Dermis blood vessel endothelial cell (primary cell): ENCODE measurements around the gene SLC36A1. TPM values are rescaled to one million over a fixed set of nuclear protein-coding genes. Genes with fewer than 3 reads are reported as not detected.
A peak's percentile ranks its signal among the peaks of the same experiment; 100 is the strongest.
"Not testable (repeated sequence)": the region's sequence is repeated elsewhere in the genome, so short reads cannot be mapped to it uniquely, and the experiment has no call there.

Experiments used
- DNase-seq: peaks from one replicate; pipeline ENCODE4 v3.0.0; 2010
- total RNA-seq: library from RNA; depleted of rRNA; stranded (reverse); fragments of >200 nt; gene quantifications from 2 replicates; pipeline ENCODE4 v1.2.3, GENCODE V29; 2014

Gene SLC36A1
- total RNA-seq = 2.7 and 3.6 TPM in 2 replicates

DNA sequence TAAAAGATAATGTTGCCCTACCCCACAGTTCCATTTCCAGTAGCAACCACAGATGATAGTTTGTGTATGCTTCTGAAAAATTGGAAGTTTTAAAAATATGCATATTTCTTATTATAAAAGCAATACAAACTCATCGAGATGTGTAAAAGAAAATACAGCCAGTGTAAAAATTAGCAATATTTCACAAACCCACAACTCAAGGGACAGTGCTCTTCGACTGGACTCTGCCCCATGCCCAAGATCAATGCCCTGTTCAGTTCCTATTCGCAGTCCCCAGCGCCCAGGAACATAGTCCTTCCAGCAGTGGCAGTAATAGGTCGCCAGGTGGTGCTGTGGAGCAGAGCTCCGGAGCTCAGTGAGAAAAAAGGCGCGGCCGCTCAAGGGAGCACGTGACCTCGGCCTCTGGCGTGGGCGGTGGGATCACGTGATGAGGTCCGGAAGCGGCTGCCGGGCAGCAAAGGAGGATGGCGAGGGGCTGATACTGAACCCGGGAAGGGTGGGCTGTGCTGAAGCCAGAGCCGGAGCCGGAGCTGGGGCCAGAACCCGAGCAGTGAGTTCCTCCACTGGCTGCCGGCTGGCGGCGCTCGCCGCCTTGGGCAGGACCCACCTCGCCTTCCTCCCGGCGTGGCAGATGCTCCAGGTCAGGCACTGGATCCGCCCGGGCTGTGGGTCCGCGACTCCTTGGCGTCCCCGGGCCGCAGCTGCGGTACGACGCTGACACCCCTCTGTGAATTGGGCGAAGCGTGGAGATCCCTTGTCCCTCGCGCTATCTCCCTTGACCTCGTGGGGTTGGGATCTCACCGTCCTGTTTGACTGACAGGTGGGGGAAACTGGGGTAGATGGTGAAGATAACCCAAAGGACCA is at the start of gene SLC36A1:
Gene SLC36A1 (plus strand): TSS at position 430 of the 864 bp plus-strand sequence. CDS start 11,190 bp downstream, outside the sequence.
- peak; percentile 92 for DNase-seq

DNA sequence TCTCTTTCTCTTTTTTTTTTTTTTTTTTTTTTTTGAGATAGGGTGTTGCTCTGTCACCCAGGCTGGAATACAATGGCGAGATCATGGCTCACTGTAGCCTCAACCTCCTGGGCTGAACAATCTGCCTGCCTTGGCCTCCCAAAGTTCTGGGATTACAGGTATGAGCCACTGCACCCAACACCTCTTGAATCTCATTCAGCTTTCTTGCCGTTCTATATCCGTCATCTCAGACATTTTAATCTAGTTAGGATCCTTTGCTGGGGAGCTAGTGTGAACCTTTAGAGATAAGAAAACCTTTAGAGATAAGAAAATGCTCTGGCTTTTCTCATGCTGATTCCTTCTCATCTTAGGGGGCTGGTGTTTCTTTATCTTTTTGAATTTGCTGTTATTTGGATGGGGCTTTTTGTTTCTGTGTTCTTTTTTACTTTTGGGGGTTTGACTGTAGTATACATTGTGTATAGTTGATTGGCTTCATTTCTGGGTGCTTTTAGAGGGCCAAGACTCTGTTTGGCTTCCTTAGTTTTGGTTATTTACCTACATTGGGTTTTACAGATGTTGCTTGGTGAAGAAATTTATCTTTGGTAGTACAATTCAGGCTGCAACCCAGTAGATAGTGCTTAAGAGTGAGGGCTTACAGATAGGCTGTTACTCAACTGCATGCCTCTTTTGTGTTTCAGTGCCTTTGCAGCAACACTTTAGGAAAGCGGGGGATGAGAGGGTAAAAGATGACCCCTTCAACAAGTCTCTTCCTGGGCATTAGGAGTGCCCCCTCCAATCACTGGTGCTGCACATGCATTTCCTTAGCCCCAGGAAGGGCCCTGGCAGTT is 41.9 kb upstream of the SLC36A1 start:
- no peak for DNase-seq

GRCh38 chr5:151406322-151406947 is 41.0 kb upstream of the SLC36A1 start:
- peak; percentile 15 for DNase-seq

DNA sequence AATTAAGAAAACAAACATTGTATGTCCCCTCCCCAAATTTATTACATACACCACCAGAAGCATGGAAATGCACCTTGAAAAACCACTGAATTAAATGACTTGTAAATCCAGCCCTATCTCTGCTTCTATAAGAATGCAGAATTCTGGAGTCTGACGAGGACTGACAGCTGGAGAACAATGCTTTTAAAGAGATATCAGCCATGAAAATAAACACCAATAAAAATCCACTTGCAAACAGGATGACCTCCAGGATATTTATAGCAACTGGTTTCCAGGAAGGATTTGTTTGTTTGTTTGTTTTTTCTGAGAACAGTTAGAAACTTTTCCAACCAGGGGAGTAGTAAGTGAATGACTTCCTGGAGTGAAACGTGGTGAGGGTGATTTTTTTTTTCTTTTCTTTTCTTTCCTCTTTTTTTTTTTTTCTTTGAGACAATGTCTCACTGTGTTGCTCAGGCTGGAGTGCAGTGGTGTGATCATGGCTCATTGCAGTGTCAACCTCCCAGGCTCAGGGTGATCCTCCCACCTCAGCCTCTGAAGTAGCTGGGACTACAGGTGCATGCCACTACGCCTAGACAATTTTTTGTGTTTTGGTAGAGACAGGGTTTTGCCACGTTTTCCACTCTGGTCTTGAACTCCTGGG is 38.7 kb upstream of the SLC36A1 start:
- no peak for DNase-seq

DNA sequence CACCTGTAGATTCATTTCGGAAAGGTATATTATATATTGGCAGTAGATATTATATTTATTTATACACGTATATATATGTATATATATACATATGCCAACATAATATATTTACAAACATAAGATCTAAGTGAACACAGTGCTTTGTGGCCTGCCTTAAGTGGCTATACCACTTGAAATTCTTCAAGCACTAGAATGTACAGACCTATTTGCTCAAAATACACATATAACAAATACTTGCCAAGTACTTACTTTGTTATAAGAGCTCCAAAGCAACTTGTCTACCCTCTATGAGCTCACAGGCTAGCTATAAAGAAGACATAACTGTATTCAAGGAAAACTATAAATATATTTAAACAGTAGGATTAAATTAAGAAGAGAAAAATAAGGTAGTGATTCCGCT is 33.6 kb upstream of the SLC36A1 start:
- DNase-seq = no peak

DNA sequence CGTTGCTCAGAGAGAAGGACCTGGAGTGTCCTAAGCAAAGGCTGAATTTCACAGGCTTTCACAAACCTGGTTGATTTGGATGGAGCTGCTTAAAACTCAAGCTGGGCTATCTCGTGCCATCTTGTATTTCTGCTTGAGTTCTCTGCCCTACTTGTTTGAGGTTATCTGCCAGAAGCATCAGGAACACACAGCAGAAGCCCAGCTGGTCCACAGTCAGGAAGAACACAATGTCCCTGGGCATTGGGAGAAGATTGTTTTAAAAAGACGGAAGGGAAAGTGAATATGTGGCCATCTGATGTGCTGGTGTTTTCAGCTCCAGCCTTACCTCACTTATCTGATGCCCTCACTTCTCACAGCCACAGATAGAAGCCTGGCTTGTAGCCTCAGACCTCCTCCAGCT is 32.9 kb upstream of the SLC36A1 start:
- no peak for DNase-seq

DNA sequence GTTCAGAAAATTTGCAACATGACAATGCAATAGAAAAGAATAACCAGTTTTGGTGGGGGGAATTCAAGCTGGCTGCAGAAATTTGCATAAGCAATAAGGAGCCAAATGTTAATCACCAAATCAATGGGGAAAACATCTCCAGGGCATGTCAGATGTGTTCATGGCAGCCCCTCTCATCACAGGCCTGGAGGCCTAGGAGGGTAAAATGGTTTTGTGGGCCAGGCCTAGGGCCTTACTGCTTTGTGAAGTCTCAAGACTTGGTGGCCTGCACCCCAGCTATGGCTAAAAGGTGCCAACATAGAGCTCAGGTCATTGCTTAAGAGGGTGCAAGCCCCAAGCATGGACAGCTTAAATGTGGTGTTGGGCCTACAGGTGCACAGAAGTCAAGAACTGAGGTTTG is 29.7 kb upstream of the SLC36A1 start:
- no peak for DNase-seq

DNA sequence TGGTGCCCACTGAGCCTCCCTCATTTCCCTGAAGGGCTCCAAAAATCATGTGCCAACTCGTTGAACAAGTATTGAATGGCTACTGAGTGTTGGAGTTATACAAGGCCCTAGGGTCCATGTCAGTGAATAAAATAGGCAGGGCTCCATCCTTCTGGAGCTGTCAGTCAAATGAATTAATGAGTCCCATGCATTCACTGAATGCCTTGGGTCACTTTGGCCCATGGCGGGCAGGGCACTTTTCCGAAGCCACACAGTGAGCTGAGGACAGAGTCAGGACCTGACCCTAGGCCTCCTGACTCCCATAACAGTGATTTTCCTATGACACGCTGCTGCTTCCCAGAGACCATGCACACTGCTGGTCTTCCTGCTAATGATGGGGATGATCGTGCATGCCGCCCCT is 27.3 kb upstream of the SLC36A1 start:
- DNase-seq = no peak

GRCh38 chr5:151424892-151425523 is 22.4 kb upstream of the SLC36A1 start:
- no peak for DNase-seq

DNA sequence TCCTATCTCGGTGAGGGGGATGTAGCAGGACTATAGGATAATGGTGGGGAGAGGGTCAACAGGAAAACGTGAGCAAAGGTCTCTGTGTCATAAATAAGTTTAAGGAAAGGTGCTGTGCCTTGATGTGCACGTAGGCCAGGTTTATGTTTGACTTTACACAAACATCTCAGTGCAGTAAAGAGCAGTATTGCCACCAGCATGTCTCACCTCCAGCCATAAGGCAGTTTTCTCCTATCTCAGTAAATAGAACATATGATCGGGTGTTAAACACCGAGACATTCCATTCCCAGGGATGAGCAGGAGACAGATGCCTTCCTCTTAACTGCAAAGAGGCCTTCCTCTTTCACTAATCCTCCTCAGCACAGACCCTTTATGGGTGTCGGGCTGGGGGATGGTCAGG is 21.1 kb upstream of the SLC36A1 start:
- DNase-seq = not testable (repeated sequence)

DNA sequence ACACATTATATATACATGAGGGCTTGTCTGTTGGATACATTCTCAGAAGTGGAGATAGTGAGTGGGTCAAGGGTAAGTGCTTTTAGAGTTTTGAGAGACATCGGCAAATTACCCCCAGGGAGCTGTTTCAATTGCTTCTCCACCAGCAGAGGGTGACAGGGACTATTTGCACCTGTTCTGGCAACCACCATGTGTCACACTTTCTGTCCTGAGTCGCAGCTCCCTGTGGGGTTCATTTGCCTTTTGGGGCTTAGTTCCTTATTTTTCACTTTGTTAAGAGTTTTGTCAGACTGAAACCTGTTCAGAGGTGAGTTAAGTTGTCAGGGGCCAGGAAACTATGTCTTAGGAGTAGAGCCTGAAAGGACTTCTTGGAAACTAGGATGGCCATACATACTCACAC is 20.1 kb upstream of the SLC36A1 start:
- DNase-seq = no peak

- no peak for DNase-seq
Observed at GRCh38 chr5:151430731-151431130, 16.7 kb upstream of the SLC36A1 start.

GRCh38 chr5:151431666-151432065 is 15.7 kb upstream of the SLC36A1 start:
- no peak for DNase-seq

- DNase-seq = no peak
Observed at GRCh38 chr5:151432210-151432609, 15.2 kb upstream of the SLC36A1 start.

DNA sequence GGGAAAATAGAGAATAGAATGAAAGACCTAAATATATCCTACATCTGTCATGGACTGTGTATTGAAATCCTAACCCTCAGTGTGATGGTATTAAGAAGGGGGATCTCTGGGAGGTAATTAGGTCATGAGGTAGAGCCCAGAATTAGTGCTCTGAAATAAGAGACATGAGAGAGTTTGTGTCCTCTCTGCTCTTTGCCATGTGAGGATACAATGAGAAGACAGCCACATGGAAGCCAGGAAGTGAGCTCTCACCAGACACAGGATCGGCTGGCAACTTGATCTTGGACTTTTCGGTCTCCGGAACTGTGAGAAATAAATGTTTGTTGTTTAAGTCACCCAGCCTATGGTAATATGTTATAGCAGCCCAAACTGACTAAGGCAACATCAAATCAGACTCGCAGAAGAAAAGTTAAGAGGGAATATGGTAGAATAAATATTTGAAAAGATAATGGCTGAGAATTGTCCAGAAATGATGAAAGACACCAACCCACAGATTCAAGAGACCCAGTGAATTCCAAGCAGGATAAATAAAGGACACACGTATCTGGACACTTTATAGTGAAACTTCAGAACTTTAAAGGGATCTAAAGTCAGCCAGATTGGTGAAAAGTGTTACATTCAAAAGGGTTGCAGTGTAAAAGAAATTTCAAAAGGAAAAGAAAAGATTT is 12.7 kb upstream of the SLC36A1 start:
- DNase-seq = no peak

DNA sequence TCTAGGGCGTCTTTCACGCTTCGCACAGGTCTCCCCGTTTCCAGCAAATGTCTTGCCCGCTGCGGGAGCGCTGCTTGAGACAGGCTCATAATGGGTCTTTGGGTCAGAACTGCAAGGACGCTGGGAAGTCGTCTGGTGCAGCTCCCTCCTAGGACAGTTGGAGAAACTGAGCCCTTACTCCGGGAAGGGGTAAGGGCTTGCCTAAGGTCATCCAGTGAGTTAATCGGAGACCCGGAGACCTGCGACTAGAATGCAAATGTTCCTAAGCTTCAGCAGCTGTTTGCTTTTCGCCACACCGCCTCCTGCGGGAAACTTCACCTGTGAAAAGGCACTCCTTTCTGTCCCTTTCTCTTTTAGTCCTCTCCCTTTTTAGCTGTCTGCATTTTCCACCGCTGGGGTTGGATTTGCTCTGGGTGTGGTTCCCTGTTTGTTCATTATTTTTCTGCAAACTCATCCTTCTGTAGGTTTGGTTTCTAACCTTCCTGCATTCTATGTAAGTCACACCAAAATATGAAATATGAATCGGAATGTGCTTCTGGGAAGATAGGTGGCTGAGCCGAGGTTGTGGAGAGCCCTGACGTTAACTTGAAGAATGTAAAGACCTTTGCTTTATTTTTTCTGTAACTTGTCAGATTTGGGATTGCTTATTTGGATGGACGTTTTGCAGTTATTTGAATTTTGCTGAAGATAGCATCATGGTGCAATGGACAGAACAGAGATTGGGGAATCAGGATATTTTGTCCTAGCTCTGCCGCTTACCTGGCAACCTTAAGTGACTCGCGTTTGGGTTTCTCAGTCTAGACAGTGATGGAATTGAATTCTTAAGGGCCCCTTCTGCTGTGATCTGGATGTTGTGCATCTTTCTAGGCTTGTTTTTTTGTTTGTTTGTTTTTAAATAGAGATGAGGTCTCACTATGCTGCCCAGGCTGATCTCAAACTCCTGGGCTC is 909 bp downstream of the SLC36A1 start:
- peak; percentile 37 for DNase-seq

DNA sequence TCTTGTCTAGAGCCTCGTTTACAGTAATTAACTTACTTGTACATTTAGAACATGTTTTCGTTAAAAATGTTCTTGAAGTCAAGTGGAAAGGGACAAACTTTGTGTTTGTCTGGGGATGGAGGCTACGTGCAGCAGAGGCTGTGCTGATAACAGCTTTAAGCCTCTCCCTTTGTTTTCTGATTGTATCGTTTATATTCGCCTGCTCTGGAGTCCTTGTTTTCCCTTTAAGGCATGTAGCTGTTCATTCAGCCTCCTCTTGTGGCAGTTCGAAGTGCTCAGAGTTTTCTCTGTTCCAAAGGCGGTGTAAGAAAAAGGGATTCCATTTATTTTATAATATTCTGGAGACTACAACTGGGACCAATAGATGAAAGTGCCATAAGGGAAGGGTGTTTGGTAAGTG is 1.9 kb downstream of the SLC36A1 start:
- DNase-seq = no peak

DNA sequence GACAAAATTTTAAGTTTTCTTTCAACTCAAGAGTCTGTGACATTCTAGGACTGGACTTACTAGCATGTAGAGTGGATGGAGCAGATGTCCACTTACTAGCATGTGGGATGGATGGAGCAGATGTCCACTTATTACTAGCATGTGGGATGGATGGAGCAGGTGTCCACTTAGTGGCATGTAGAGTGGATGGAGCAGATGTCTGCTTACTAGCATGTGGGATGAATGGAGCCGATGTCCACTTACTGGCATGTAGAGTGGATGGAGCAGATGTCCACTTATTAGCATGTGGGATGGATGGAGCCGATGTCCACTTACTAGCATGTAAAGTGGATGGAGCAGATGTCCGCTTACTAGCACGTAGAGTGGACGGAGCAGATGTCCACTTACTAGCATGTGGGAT is 2.4 kb downstream of the SLC36A1 start:
- DNase-seq = no peak

DNA sequence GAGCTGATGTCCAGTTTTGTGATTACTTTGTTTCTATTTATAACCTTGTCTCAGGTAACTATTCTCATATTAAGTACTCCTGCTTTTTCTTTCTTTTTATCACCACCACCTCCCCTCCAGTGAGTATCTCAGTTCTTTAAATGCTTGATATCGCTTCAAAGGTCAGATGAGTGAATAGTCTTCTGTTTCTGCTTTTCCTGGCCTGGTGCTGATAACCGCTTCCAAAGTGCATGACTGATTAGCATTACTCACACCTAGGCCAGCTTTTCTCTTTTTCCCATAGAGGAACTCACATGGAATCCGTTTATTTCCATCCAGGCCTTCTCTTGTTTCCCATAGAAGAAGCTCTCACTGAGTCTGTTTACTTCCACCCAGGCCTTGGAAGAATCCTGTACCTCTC is 3.2 kb downstream of the SLC36A1 start:
- no peak for DNase-seq
